Dendritic cell treated with granulocyte-macrophage colony-stimulating factor and Interleukin-4, amounts not matched to agents 40 ng/mL and 50 ng/mL, for 4 days (primary cell): ENCODE data around the gene TSTD1.
"Not testable (repeated sequence)": the region's sequence is repeated elsewhere in the genome, so short reads cannot be mapped to it uniquely, and the experiment has no call there.

Experiments used
- H3K27ac Mint-ChIP-seq: one replicate; pipeline ENCODE4 v1.8.0; 2022; ENCODE audit warnings: mild to moderate bottlenecking, mixed read lengths
- H3K27me3 Mint-ChIP-seq: one replicate; pipeline ENCODE4 v1.8.0; 2022; ENCODE audit warnings: mild to moderate bottlenecking, mixed read lengths
- H3K36me3 Mint-ChIP-seq: one replicate; pipeline ENCODE4 v1.8.0; 2022; ENCODE audit warnings: low read depth, mixed read lengths
- H3K4me1 Mint-ChIP-seq: one replicate; pipeline ENCODE4 v1.8.0; 2022; ENCODE audit warnings: low read depth, mixed read lengths
- H3K4me3 Mint-ChIP-seq: one replicate; pipeline ENCODE4 v1.8.0; 2022; ENCODE audit warnings: mild to moderate bottlenecking, moderate library complexity, mixed read lengths
- H3K9me3 Mint-ChIP-seq: one replicate; pipeline ENCODE4 v1.8.0; 2022; ENCODE audit warnings: mixed read lengths
- intact Hi-C: fragments of 100-400 bp; cut with micrococcal nuclease; formaldehyde crosslinking; loops from one replicate; pipeline ENCODE4 v1.15.0; 2022

The TSTD1 gene

DNA sequence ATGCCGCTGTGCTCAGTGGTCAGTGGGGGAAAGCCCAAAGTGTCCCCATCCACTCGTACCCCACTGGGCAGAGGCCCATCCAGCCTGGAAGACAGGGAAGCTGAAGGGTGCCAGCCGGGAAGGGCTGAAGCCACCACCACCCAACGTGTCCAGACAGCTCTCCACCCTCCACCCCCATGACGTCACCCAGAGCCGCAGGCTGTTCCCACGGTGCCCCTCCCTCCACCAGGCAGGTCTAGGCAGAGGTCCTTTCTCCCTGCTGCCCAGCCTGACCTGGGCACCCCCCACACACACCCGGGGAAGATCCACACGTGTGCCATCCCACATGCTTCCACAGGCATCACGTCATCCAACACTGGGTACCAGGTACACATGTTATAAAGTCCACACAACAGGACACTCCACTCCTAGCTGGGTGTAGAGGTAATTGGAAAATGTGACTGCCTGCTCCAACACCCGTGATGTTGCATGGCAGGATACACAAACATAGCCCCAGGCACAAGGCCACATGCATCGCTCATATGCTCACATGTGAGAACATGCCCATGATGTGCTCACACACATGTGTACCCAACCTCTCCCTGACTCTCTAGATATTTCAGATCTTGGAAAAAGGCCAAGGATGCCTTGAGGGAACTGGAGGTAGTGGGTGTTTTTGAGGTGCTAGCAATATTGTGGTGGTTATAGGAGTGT is 36.1 kb upstream of the TSTD1 start:
- Mint-ChIP-seq H3K4me1 (peaks cover 38% of the 10 kb centered on the region), H3K4me3 (no peak overlapping the region), H3K36me3 (no peaks in the 10 kb centered on the region), H3K27ac (no peak overlapping the region), H3K9me3 (no peaks in the 10 kb centered on the region), H3K27me3 (peaks cover 3% of the 10 kb centered on the region)
- intact Hi-C loops = no loop called here

DNA sequence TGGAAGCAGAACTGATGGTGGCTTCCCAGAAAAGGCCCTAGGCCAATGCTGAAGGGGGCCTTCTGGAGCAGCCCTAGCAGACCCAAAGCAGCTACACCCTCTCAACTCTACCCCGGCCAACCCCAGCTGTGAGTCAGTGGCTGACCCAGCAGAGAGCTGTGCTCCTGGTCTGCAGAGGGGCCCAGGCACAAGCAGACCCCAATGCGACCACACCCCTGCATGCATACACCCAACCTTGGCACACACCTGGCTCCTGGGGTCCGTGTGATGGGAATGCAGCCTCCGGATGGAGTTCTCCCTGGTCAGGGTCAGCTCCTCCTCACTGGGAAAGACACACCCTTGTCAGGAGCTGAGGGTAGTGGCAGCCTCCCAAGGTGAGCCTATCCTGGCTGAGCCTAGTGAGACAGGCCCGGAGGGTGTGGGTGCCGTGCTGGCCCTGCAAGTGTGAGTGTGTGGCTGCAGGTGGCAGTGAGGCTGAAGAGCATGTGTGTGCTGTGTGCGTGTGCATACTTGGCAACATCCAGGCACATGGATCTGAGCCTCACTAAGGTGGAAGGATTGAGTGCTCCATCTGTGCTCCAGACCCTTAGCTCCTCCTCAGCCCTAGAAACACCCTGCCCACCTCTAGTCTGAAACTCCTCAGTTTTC is 34.8 kb upstream of the TSTD1 start:
- Mint-ChIP-seq H3K27ac (peak overlapping the region; percentile 6), H3K4me1 (peaks cover 40% of the 10 kb centered on the region), H3K9me3 (no peaks in the 10 kb centered on the region), H3K27me3 (no peaks in the 10 kb centered on the region), H3K36me3 (peaks cover 12% of the 10 kb centered on the region), H3K4me3 (no peak overlapping the region)
- intact Hi-C loops = no loop called here

DNA sequence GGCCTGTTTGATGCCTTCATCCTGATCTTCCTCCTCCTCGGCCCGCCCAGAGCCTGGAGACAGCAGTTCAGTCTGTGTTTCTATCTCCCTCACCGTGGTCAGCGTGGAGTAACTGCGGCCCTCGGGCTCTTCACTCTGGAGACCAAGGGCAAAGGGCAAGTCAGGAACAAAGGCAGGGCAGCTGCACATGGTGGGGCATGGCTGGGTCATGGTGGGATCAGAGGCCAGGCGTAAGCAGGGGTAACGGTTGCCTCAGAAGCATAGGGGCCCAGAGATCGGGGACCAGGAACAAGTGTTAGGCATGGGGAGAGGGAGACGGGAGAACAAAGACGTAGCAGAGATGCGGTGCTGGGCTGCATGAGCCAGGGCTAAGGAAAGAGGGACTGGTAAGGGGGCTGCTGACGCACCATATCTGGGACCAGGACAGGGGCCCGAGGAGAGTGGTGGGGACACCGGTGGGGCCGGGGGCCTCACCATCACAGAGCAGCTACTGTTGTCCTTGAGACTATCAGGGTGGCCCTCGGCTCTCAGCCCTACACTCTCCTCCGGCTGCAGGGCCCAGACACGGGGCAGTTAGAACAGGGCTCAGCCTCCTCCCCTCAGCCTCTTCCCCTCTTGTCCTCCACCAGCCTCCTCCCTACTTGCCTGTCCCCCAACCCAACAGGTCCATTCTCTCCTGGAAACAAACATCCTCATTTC is 34.1 kb upstream of the TSTD1 start:
- Mint-ChIP-seq H3K4me3 (no peak overlapping the region), H3K27ac (peak overlapping the region; percentile 6), H3K9me3 (no peaks in the 10 kb centered on the region), H3K27me3 (no peaks in the 10 kb centered on the region), H3K36me3 (peaks cover 14% of the 10 kb centered on the region), H3K4me1 (peaks cover 44% of the 10 kb centered on the region)
- intact Hi-C loops = loop anchor here (1.0 kb wide), 1 partner anchor 23 kb away; no protein-coding TSS in a partner anchor

DNA sequence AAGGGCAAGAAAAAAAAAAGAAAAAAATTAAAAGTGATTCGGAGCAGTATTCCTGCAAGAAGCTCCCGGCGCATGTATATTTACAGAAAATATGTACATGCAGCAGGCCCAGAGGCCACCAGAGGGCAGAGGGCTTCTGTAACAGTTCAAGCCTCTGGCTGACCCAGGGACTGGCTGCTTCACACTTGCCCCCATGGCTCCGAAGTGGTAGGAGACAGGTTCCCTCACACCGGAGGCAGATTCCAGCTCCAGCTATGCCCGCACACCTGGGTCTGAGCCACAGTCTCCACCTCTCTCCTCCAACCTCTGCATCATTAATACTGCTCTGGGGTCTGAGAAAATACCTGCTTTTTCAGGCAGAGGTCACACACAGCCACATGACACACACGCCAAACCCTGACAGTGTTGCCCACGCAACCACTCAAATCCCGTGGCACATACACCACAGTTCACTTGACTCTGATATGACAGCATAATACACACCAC is 33.2 kb upstream of the TSTD1 start:
- Mint-ChIP-seq H3K4me3 (no peak overlapping the region), H3K9me3 (no peaks in the 10 kb centered on the region), H3K27ac (no peak overlapping the region), H3K36me3 (peaks cover 17% of the 10 kb centered on the region), H3K4me1 (peaks cover 54% of the 10 kb centered on the region), H3K27me3 (no peaks in the 10 kb centered on the region)
- intact Hi-C loops = loop anchor here (1.0 kb wide), 2 partner anchors 24 to 67 kb away; no protein-coding TSS in a partner anchor

DNA sequence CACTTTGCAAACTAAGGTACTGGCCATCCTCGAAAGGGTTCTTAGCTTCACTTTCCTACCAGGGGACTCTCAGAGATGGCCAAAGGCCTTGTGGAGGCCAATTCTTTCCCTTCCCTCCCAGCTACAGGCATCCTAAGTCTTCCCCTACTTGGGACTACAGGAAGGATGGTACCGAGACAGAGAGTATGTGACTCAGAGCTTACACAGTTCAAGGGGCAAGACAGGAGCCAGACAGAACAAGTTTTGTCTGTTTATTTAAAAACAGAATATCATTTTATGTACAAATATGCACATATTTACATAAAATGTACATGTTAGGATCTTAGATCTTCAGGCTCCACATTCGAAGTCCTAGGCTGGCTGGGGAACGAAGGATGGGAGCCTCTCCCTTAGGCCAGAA is 32.0 kb upstream of the TSTD1 start:
- intact Hi-C loops = loop anchor here (1.0 kb wide), 1 partner anchor 69 kb away; no protein-coding TSS in a partner anchor
- no peaks in the 10 kb centered on the region for H3K27me3 Mint-ChIP-seq
- H3K4me1 Mint-ChIP-seq = peaks cover 60% of the 10 kb centered on the region
- H3K36me3 Mint-ChIP-seq = peaks cover 29% of the 10 kb centered on the region
- no peaks in the 10 kb centered on the region for H3K9me3 Mint-ChIP-seq
- peak overlapping the region; percentile 99 for H3K27ac Mint-ChIP-seq
- no peak overlapping the region for H3K4me3 Mint-ChIP-seq

DNA sequence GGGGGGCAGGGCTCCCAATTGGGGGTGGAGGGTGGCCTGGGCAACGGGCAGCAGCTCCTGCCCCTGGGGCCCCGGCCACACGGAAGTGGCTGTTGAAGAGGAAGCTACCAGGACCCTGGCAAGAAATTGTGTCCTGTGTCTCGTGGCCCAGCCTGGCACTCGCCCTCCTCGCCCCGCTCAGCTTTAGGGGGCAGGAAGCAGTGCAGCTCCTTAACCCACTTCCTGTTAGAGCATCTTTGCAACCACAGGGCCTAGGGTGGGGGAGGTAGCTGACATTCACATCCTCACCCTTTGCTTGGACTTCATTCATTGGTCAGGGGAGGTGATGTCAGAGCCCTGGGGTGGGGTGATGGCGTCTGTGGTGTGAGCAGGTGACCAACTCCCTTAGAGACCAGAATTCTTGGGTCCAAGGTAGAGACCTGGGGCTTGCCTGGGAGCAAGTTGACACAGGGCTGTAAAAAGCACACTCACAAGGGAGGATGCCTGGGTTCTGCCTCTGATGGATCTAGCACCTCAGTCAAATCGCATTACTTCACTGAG is 31.0 kb upstream of the TSTD1 start, which contains the start of gene ARHGAP30:
TSS of gene ARHGAP30 (minus strand) at position 161 of the 540 bp plus-strand sequence. CDS start 267 bp downstream, outside the sequence.
- peak within 1 kb of the TSS; percentile 99 for H3K27ac Mint-ChIP-seq
- H3K27me3 Mint-ChIP-seq = no peaks in the 10 kb centered on the region
- peak within 1 kb of the TSS; percentile 100 for H3K4me3 Mint-ChIP-seq
- intact Hi-C loops = loop anchor here (2.0 kb wide), 1 partner anchor 13 kb away; no protein-coding TSS in a partner anchor
- no peaks in the 10 kb centered on the region for H3K9me3 Mint-ChIP-seq
- H3K4me1 Mint-ChIP-seq = peaks cover 61% of the 10 kb centered on the region
- H3K36me3 Mint-ChIP-seq = peaks cover 37% of the 10 kb centered on the region

DNA sequence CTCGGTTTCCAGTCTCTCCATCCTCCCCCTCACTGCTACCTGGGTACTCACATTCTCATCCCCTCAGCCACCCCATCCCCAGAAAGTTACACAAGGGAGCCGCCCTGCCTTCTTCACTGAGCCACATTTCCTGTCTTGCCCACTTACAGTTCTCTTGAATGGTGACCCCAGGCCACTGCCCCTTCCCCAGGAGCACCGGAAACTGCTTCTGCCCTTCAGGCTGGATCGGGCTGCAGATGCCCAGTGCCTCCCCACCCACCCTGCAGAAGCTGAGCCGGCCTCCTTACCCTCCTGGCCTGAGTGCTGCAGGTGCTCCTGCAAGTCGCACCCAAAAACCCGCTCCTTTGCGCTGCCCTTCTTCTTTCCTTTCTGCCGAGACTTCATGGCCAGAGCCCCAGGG is 30.5 kb upstream of the TSTD1 start:
- Mint-ChIP-seq H3K36me3 (peaks cover 43% of the 10 kb centered on the region), H3K27me3 (no peaks in the 10 kb centered on the region), H3K27ac (peak overlapping the region; percentile 99), H3K4me3 (peak overlapping the region; percentile 100), H3K4me1 (peaks cover 67% of the 10 kb centered on the region), H3K9me3 (no peaks in the 10 kb centered on the region)
- intact Hi-C loops = loop anchor here (2.0 kb wide), 1 partner anchor 14 kb away; no protein-coding TSS in a partner anchor

DNA sequence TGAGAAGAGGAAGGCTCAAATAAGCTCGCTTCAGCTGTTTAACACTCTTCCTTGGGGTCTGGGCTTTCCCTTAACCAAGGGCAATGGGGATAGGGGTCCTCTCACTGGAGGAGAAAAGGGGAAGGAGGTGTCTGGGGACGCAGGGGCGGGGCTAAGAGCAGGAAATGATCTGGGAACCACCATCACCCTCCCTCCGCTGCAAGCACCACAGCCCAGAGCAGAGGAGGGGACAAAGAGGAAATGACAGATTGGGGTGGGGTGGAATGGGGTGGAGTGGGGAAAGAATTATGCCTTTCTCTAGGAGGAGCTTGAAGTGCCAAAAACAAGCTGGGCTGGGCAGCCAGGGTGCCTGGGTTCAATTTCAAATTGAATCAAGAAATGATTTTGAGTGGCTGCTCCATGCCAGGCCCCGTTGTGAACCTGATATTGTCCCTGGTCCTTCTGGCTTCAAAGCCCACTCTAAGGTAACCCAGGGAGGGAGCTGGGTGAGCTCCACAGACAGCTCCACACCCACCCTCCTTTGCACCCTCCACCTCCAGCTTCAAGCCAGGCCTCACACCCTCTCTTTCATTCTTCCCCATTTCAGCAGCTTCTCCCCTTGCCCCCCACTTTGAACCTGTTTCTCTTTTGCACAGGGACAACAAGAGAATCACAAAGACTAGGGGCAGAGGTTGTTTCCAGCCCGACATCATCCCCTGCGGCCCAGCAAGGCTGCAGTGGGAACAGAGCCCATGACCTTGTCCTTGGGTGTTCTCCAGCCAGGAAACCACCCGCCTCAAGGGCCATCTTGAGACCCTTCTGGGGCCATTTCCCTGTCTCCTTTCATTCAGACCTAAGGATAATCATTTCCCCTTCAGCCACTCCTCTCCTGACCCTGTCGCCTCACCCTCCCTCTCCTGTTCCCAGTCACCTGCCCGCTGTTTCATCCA is 29.8 kb upstream of the TSTD1 start:
- peak overlapping the region; percentile 99 for H3K27ac Mint-ChIP-seq
- H3K27me3 Mint-ChIP-seq = no peaks in the 10 kb centered on the region
- H3K36me3 Mint-ChIP-seq = peaks cover 49% of the 10 kb centered on the region
- no peaks in the 10 kb centered on the region for H3K9me3 Mint-ChIP-seq
- H3K4me3 Mint-ChIP-seq = peak overlapping the region; percentile 100
- peaks cover 74% of the 10 kb centered on the region for H3K4me1 Mint-ChIP-seq
- intact Hi-C loops = loop anchor here (1.0 to 2.0 kb wide), 2 partner anchors 14 to 23 kb away; partner anchors contain the start of gene USF1

DNA sequence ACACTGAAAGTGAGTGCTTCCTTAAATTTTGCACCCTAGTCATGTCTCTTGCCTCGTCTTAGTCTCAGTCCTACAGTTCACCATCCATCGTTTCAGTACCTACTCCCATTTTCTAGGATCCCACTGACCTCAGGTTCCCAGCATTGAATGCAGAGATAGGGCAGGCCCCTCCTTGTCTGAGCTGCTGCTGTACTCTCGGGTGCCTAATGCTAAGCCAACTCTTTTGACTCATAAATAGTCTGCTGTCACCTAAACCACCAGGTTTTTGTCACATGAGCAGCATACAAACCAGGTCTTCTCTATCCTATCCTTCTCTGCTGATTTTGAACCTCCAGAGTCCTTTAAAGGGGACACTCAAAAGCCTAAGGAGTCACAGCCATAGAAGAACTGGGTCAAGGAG is 27.9 kb upstream of the TSTD1 start:
- H3K4me3 Mint-ChIP-seq = peak overlapping the region; percentile 100
- peaks cover 85% of the 10 kb centered on the region for H3K4me1 Mint-ChIP-seq
- H3K27me3 Mint-ChIP-seq = no peaks in the 10 kb centered on the region
- intact Hi-C loops = no loop called here
- H3K36me3 Mint-ChIP-seq = peaks cover 68% of the 10 kb centered on the region
- no peaks in the 10 kb centered on the region for H3K9me3 Mint-ChIP-seq
- peak overlapping the region; percentile 99 for H3K27ac Mint-ChIP-seq

DNA sequence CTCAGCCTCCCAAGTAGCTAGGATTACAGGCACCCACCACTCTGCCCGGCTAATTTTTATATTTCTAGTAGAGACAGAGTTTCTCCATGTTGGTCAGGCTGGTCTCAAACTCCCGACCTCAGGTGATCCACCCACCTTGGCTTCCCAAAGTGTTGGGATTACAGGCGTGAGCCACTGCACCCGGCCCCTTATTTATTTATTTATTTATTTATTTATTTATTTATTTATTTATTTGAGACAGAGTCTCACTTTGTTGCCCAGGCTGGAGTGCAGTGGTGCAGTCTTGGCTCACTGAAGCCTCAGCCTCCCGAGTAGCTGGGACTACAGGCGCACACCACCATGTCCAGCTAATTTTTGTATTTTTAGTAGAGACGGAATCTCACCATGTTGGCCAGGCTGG is 26.9 kb upstream of the TSTD1 start:
- intact Hi-C loops, H3K27ac Mint-ChIP-seq, H3K9me3 Mint-ChIP-seq, H3K4me3 Mint-ChIP-seq, H3K27me3 Mint-ChIP-seq: not testable (repeated sequence)
- H3K4me1 Mint-ChIP-seq = peaks cover 81% of the 10 kb centered on the region
- H3K36me3 Mint-ChIP-seq = peaks cover 78% of the 10 kb centered on the region

DNA sequence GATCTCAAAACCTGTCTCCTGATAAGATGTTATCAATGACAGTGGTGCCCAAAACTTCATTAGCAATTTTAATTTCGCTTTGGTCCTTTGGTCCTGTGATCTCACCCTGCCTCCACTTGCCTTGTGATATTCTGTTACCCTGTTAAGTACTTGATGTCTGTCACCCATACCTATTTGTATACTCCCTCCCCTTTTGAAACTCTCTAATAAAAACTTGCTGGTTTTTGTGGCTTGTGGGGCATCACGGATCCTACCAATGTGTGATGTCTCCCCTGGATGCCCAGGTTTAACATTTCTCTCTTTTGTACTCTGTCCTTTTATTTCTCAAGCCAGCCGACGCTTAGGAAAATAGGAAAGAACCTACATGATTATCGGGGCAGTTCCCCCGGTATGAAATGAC is 25.2 kb upstream of the TSTD1 start:
- H3K4me3 Mint-ChIP-seq, intact Hi-C loops, H3K9me3 Mint-ChIP-seq, H3K27me3 Mint-ChIP-seq: not testable (repeated sequence)
- Mint-ChIP-seq H3K36me3 (peaks cover 87% of the 10 kb centered on the region), H3K4me1 (peaks cover 82% of the 10 kb centered on the region), H3K27ac (peak overlapping the region; percentile 16)

DNA sequence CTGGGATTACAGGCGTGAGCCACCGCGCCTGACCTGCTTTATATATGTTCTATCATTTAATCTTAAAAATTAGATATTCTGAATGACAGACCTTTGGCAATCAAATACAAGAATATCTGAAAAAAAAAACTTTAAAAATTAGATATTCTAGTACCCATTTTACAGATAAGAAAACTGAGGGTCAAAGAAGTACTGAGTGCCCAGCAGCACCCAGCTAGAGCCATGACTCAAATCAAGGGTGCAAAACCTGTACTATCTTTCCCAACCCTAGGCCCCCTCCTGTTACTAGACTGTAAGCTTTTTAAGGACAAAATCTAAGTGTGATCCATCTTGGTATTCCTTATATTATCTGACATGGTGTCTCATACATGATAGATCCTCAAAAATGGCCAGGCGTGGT is 22.7 kb upstream of the TSTD1 start:
- no peak overlapping the region for H3K4me3 Mint-ChIP-seq

DNA sequence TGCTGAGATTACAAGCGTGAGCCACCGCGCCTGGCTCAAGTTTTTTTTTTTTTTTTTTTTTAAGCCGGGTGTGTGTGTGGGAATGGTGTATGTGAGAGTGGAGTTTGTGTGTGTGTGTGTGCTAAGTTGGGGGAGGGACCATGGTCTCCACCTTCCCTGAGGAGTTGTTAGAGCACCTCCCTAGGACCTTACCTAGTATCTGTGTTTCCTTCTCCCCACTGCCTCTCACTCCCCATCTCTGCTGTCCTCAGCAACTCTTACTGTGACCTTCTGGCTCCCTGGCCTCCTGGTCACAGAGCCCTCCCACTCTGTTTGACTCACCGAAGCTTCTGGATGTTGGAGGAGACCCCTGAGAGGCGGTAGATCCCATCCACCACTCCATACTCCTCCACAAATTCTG is 20.5 kb upstream of the TSTD1 start:
- Mint-ChIP-seq H3K4me1 (peaks cover 59% of the 10 kb centered on the region), H3K9me3 (no peaks in the 10 kb centered on the region), H3K27ac (peak overlapping the region; percentile 41), H3K4me3 (no peak overlapping the region), H3K27me3 (no peaks in the 10 kb centered on the region), H3K36me3 (peaks cover 100% of the 10 kb centered on the region)
- intact Hi-C loops = no loop called here

More for the DNA sequence above, 22.7 kb upstream of the TSTD1 start:
- Mint-ChIP-seq H3K9me3 (no peaks in the 10 kb centered on the region), H3K27me3 (no peaks in the 10 kb centered on the region), H3K27ac (peak overlapping the region; percentile 43), H3K36me3 (peaks cover 99% of the 10 kb centered on the region), H3K4me1 (peaks cover 62% of the 10 kb centered on the region)
- intact Hi-C loops = no loop called here
